Measurements from ENCODE around the gene RER1.

- no peak for TF ChIP-seq YY1 (IDR thresholded peaks at IDR 0.05; ENCODE audit: insufficient read depth, insufficient read length)
- no peak for TF ChIP-seq ZNF274 (IDR thresholded peaks at IDR 0.05; ENCODE audit: low read depth, low read length)
- TF ChIP-seq SUZ12 (IDR thresholded peaks at IDR 0.05; ENCODE audit: extremely low read depth, insufficient read depth, insufficient read length) = no peak
These were observed 39.5 kb downstream of the RER1 start for GRCh38 chr1:2431103-2431502.

All from NT2/D1 (cell line).